GM18867 (cell line): ENCODE measurements around the gene SYTL1.

Source experiments
- ATAC-seq: cut with Tn5 transposase; IDR thresholded peaks from one replicate; pipeline ENCODE4 v1.9.1; 2021; ENCODE audit warnings: mild to moderate bottlenecking, moderate library complexity; ENCODE audit not compliant: unreplicated experiment

The SYTL1 gene

DNA sequence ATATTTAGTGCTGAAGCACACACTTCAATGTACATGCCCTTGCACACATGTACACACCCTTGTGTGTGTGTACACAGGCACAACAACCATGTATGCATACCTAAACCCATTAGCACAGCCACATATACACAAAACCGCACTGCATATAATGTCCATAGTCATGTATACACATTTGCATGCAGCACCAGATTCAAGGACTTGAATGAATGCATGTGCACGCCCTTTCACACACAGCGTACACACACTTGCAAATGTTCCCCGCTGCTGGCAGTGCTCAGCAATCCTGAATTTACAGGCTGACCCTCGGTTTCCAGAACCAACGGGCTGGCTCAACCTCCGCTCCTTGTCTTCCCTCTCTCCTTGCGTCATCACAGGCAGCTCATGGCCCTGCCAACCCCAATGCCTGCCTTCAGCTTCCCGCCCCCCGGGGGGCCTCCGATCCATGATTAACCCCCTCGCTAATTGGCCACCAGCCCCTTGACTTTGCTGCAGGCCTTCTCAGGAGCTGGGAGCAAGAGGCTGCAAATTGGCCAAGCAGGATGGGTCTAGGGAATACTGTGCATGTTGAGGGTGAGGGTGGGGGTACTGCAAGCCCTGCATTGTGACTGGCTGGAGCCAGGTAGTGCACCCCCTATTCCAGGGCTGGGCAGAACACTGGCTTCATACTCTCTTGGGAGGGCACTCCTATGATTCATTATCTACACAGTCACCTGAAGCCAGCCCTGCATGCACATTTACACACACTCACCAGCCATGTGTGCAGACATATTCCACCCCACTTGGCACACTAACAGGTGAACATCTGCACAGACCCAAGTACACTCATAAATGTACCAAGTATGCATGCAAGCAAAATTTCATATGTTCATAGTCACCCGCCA is 58.5 kb downstream of the SYTL1 start:
- no peak for ATAC-seq

DNA sequence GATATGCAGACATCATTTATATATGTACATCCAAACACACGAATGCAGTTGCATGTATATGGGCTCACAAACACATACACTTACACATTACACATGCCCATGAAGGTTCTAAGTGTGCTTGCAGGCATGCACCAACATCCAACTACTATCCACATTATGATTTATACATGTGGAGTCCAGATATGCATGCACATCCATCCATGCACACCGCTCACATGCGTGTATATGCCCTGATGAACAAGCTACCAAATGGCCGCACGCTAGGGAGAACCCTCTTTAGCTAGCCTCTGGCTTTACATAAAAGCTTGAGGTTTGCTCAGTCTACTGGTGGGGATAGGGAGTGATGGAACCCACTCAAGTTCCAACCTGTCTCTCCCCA is 59.1 kb downstream of the SYTL1 start:
- ATAC-seq: no peak

DNA sequence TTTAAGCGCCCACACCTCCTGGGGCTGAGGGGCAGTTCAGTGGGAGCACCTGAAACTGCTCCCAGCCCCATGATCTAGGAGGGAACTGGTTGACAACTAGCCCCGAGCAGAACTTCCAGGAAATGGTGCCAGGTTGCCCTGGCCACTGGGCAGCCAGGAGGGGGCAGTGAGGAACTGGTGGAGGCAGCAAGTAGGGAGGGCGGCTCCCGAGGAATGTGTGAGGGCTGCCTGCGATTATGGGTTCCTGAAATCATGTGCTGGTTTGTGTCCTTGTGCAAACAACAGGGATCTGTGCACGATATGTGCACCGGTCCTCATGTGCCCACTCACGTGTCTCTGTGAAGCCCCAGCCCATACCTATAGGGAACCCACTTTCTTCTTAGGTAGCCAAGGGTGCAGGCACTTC is 60.5 kb downstream of the SYTL1 start:
- no peak for ATAC-seq

DNA sequence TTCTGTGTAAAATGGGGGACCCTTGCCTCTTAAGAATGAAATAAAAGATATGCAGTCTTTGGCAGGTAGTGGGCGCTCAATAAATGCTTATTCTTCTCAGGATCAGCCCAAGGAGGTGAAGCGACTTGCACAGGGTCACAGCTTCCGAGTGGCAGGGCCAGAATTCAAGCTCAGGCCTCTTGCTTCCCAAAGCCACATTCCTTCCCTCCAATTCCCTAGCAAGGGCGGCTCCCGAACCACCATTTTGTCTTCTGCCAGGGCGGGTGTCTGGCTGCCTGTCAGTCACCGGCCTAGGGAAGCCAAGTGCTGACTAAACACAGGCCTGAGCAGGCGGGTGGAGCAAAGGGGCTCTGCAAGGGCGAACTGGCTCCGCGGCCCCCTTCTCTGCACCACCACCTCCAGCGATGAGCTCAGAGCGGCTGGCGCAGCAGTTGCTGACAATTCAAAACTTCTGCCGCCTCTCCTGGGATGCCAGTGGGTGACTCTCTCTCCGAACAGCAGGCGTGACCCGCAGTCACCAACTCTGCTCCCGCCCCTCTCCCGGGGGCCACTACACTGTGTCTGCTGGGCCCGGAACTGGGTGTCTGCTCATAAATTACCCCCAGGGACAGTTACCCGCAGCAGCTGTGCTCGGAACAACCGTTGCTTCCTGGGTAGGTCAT is 61.4 kb downstream of the SYTL1 start:
- no peak for ATAC-seq
